Stomach (tissue), 4 donors: ENCODE measurements around the gene CTNNA3.

ENCODE experiments used
- CTCF ChIP-seq, 7 experiments: fragments of 450-650 bp in 4 of 7; fragments of 200-600 bp in 3 of 7; sonication (generic) in 3 of 7; IDR thresholded peaks; one replicate each; pipeline ENCODE4 v1.5.1; 2016 to 2019; ENCODE audit warnings: antibody characterized with exemption in 7 of 7, control low read depth in 2 of 7, mild to moderate bottlenecking in 1 of 7
- POLR2A ChIP-seq, 4 donors: fragments of 450-650 bp; IDR thresholded peaks; one replicate each; pipeline ENCODE4 v1.6.1; 2016; ENCODE audit warnings: antibody characterized with exemption in 4 of 4, control low read depth in 2 of 4, mild to moderate bottlenecking in 1 of 4, moderate library complexity in 1 of 4

DNA sequence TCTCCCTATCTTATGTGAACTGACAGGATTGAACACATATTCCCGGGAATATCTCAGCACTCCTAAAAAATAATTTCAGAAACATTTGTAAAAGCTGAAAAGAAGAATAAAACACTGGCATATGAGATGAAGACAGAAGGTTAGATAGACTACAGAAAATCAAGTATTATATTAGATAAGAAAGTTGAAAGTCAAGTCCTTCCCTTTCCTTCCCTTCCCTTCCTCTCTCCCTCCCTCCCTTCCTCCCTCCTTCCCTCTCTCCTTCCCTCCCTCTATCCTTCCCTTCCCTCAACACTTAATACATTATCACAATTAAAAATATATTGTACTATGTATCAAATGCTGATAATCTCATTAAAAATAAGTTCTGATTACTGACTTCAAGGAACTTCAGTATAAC lies 122.5 kb downstream of the CTNNA3 start:
- no peak for TF ChIP-seq POLR2A (IDR thresholded peaks at IDR 0.05)
- no peak for TF ChIP-seq CTCF (IDR thresholded peaks at IDR 0.05)
